Measurements from ENCODE around the gene MEP1B.

Gene MEP1B

GRCh38 chr18:32242395-32242794 is 52.6 kb downstream of the MEP1B start:
- H3K4me1 Mint-ChIP-seq, result no peaks in the 10 kb centered on the region
- DNase-seq, result no peak
- no peak overlapping the region for H3K4me3 Mint-ChIP-seq
- TF ChIP-seq CTCF (IDR thresholded peaks at IDR 0.05), result no peak
- no peaks in the 10 kb centered on the region for H3K9me3 Mint-ChIP-seq
- peaks cover 2% of the 10 kb centered on the region for H3K27me3 Mint-ChIP-seq (ENCODE audit: low read depth, poor library complexity)
- no peaks in the 10 kb centered on the region for H3K36me3 Mint-ChIP-seq (ENCODE audit: low read depth)
- H3K27ac Mint-ChIP-seq, result no peak overlapping the region

- no peaks in the 10 kb centered on the region for H3K36me3 Mint-ChIP-seq (ENCODE audit: low read depth)
- H3K4me1 Mint-ChIP-seq, result no peaks in the 10 kb centered on the region
- H3K9me3 Mint-ChIP-seq, result no peaks in the 10 kb centered on the region
- no peak for DNase-seq
- no peak overlapping the region for H3K27ac Mint-ChIP-seq
- TF ChIP-seq CTCF (IDR thresholded peaks at IDR 0.05), result no peak
- H3K27me3 Mint-ChIP-seq (ENCODE audit: low read depth, poor library complexity), result peaks cover 2% of the 10 kb centered on the region
- no peak overlapping the region for H3K4me3 Mint-ChIP-seq
Measured at GRCh38 chr18:32243358-32243757, 53.5 kb downstream of the MEP1B start.

GRCh38 chr18:32244881-32245280 is 55.0 kb downstream of the MEP1B start:
- H3K4me1 Mint-ChIP-seq, result no peaks in the 10 kb centered on the region
- no peak for TF ChIP-seq CTCF (IDR thresholded peaks at IDR 0.05)
- no peak overlapping the region for H3K27ac Mint-ChIP-seq

GRCh38 chr18:32249147-32249929 is 59.5 kb downstream of the MEP1B start:
- Mint-ChIP-seq H3K27me3 (ENCODE audit: low read depth, poor library complexity) (no peaks in the 10 kb centered on the region), H3K27ac (no peak overlapping the region), H3K4me1 (peaks cover 6% of the 10 kb centered on the region), H3K4me3 (no peak overlapping the region), H3K36me3 (ENCODE audit: low read depth) (no peaks in the 10 kb centered on the region), H3K9me3 (no peaks in the 10 kb centered on the region)
- no peak for TF ChIP-seq CTCF (IDR thresholded peaks at IDR 0.05)
- no peak for DNase-seq

More at GRCh38 chr18:32244881-32245280, 55.0 kb downstream of the MEP1B start:
- Mint-ChIP-seq H3K9me3 (no peaks in the 10 kb centered on the region), H3K36me3 (ENCODE audit: low read depth) (no peaks in the 10 kb centered on the region), H3K4me3 (no peak overlapping the region), H3K27me3 (ENCODE audit: low read depth, poor library complexity) (peaks cover 2% of the 10 kb centered on the region)
- no peak for DNase-seq

GRCh38 chr18:32251466-32251865 is 61.6 kb downstream of the MEP1B start:
- no peak overlapping the region for H3K27ac Mint-ChIP-seq
- H3K9me3 Mint-ChIP-seq, result no peaks in the 10 kb centered on the region
- H3K4me1 Mint-ChIP-seq, result peaks cover 6% of the 10 kb centered on the region
- H3K4me3 Mint-ChIP-seq, result no peak overlapping the region
- no peaks in the 10 kb centered on the region for H3K36me3 Mint-ChIP-seq (ENCODE audit: low read depth)
- no peak for TF ChIP-seq CTCF (IDR thresholded peaks at IDR 0.05)
- no peak for DNase-seq
- H3K27me3 Mint-ChIP-seq (ENCODE audit: low read depth, poor library complexity), result peaks cover 3% of the 10 kb centered on the region

Measured in nephron progenitor cell (in vitro differentiated cells).